Neural progenitor cell (in vitro differentiated cells): ENCODE data around the gene PREX1.

Source experiments
- CTCF ChIP-seq: fragments of 200-600 bp; sonication (generic); IDR thresholded peaks from 2 replicates; pipeline ENCODE4 v1.5.1; 2017; ENCODE audit warnings: antibody characterized with exemption, mild to moderate bottlenecking
- EZH2 ChIP-seq: fragments of 200-600 bp; sonication (generic); IDR thresholded peaks from 2 replicates; pipeline ENCODE4 v1.6.1; 2017; ENCODE audit warnings: antibody characterized with exemption, mild to moderate bottlenecking, moderate library complexity
- EZH2phosphoT487 ChIP-seq: fragments of 200-600 bp; sonication (generic); IDR thresholded peaks from 2 replicates; pipeline ENCODE4 v1.6.1; 2017; ENCODE audit warnings: antibody characterized with exemption

GRCh38 chr20:48875233-48875913 is 47.6 kb upstream of the PREX1 start:
- no peak for TF ChIP-seq CTCF
- no peak for TF ChIP-seq EZH2
- no peak for TF ChIP-seq EZH2phosphoT487
